Measurements from ENCODE around the gene ZNF519. TPM values are rescaled to one million over a fixed set of nuclear protein-coding genes. Genes with fewer than 3 reads are reported as not detected.

ZNF519 gene
- polyA plus RNA-seq, 2 donors = 1.8 to 4.7 TPM

DNA sequence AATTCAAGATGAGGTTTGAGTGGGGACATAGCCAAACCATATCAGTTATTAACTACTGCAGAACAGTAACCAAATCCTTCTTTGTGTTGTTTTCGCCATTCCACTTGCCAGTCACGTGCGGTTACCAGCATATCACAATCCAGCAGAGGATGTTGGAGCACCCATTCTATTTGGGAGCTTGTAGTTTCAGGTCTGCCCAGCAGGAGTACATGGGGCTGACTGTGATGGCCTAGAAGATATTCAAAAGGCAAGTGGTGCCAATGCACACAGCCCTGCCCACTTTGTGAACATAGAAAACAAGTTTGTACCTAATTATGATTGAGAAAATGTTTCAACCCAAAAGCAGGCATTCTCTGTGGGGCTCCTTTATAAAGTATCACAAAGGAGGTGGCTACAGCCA is 57.0 kb downstream of the ZNF519 start:
- no peaks in the 10 kb centered on the region for H3K4me1 ChIP-seq (ENCODE audit: control insufficient read depth in 2 of 2, insufficient read depth in 2 of 2, low read length in 1 of 2)
- no peaks in the 10 kb centered on the region for H3K27me3 ChIP-seq (ENCODE audit: control insufficient read depth in 1 of 2, insufficient read depth in 2 of 2, low read length in 2 of 2)
- H3K27ac ChIP-seq (ENCODE audit: low read depth in 2 of 2, low read length in 1 of 2) = no peak overlapping the region
- H3K4me3 ChIP-seq (ENCODE audit: low read depth in 1 of 2, low read length in 2 of 2) = no peak overlapping the region
- 95 to 97% methylated on average over 3 of the region's 3 CpGs for WGBS, 2 donors
- no peaks in the 10 kb centered on the region for H3K36me3 ChIP-seq (ENCODE audit: control insufficient read depth in 2 of 2, insufficient read depth in 2 of 2, low read length in 1 of 2)
- peaks cover 0 to 2% of the 10 kb centered on the region in 2 donors for H3K9me3 ChIP-seq (ENCODE audit: control insufficient read depth in 2 of 2, insufficient read depth in 1 of 2, low read depth in 1 of 2, low read length in 1 of 2)

GRCh38 chr18:14074187-14074586 is 58.0 kb downstream of the ZNF519 start:
- WGBS, 2 donors = 94% methylated on average over 5 of the region's 5 CpGs
- no peak overlapping the region for H3K4me3 ChIP-seq (ENCODE audit: low read depth in 1 of 2, low read length in 2 of 2)

GRCh38 chr18:14053661-14054060 is 78.6 kb downstream of the ZNF519 start:
- no peak overlapping the region for H3K27ac ChIP-seq (ENCODE audit: low read depth in 2 of 2, low read length in 1 of 2)
- 71 to 78% methylated on average over 4 of the region's 4 CpGs for WGBS, 2 donors
- no peak overlapping the region for H3K4me3 ChIP-seq (ENCODE audit: low read depth in 1 of 2, low read length in 2 of 2)
- no peaks in the 10 kb centered on the region for H3K4me1 ChIP-seq (ENCODE audit: control insufficient read depth in 2 of 2, insufficient read depth in 2 of 2, low read length in 1 of 2)
- H3K9me3 ChIP-seq (ENCODE audit: control insufficient read depth in 2 of 2, insufficient read depth in 1 of 2, low read depth in 1 of 2, low read length in 1 of 2) = peaks cover 0 to 5% of the 10 kb centered on the region in 2 donors
- H3K36me3 ChIP-seq (ENCODE audit: control insufficient read depth in 2 of 2, insufficient read depth in 2 of 2, low read length in 1 of 2) = no peaks in the 10 kb centered on the region
- no peaks in the 10 kb centered on the region for H3K27me3 ChIP-seq (ENCODE audit: control insufficient read depth in 1 of 2, insufficient read depth in 2 of 2, low read length in 2 of 2)

More at GRCh38 chr18:14074187-14074586, 58.0 kb downstream of the ZNF519 start:
- Histone ChIP-seq H3K27ac (ENCODE audit: low read depth in 2 of 2, low read length in 1 of 2) (no peak overlapping the region), H3K9me3 (ENCODE audit: control insufficient read depth in 2 of 2, insufficient read depth in 1 of 2, low read depth in 1 of 2, low read length in 1 of 2) (peaks cover 0 to 2% of the 10 kb centered on the region in 2 donors), H3K36me3 (ENCODE audit: control insufficient read depth in 2 of 2, insufficient read depth in 2 of 2, low read length in 1 of 2) (no peaks in the 10 kb centered on the region), H3K27me3 (ENCODE audit: control insufficient read depth in 1 of 2, insufficient read depth in 2 of 2, low read length in 2 of 2) (no peaks in the 10 kb centered on the region), H3K4me1 (ENCODE audit: control insufficient read depth in 2 of 2, insufficient read depth in 2 of 2, low read length in 1 of 2) (no peaks in the 10 kb centered on the region)

Other genes starting within 250 kb of the ZNF519 start
- gene MC2R, start 216.9 kb downstream of the ZNF519 start, polyA plus RNA-seq = not detected

Measured in esophagus (tissue), 2 donors.